Loucy (cell line): ENCODE results near the gene RBM19.

Experiments
- EZH2phosphoT487 ChIP-seq: fragments of 200-600 bp; IDR thresholded peaks from 2 replicates; pipeline ENCODE4 v1.6.1; 2018; ENCODE audit warnings: antibody characterized with exemption, mild to moderate bottlenecking, moderate library complexity, borderline replicate concordance
- TF ChIP-seq, protein P1 (sequence below): fragments of 200-600 bp; sonication (generic); conservative IDR thresholded peaks from 2 replicates; pipeline ENCODE4 v1.5.1; 2014; ENCODE audit warnings: mild to moderate bottlenecking, antibody characterized with exemption, low read length

DNA sequence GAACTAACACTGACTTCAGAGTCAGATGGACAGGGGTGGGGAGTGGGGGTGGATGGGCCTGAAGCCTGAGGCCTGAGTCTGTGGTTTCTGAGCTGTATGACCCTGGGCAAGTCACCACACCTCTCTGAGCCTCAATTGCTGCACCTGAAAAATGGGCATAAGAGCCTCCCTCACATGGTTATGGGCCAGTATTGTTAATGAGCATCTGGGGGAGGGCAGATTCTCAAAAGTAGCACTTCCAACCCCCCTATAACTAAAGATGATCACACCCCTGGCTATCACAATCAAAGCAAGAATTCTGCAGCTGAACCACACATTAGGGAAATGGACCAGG is 168.6 kb downstream of the RBM19 start:
- no peak for TF ChIP-seq EZH2phosphoT487
- TF ChIP-seq, protein P1, sequence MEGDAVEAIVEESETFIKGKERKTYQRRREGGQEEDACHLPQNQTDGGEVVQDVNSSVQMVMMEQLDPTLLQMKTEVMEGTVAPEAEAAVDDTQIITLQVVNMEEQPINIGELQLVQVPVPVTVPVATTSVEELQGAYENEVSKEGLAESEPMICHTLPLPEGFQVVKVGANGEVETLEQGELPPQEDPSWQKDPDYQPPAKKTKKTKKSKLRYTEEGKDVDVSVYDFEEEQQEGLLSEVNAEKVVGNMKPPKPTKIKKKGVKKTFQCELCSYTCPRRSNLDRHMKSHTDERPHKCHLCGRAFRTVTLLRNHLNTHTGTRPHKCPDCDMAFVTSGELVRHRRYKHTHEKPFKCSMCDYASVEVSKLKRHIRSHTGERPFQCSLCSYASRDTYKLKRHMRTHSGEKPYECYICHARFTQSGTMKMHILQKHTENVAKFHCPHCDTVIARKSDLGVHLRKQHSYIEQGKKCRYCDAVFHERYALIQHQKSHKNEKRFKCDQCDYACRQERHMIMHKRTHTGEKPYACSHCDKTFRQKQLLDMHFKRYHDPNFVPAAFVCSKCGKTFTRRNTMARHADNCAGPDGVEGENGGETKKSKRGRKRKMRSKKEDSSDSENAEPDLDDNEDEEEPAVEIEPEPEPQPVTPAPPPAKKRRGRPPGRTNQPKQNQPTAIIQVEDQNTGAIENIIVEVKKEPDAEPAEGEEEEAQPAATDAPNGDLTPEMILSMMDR, result no peak
